Mononuclear cell (primary cell): ENCODE results near the gene TAF5. TPM values are rescaled to one million over a fixed set of nuclear protein-coding genes. Genes with fewer than 3 reads are reported as not detected.
"Not testable (repeated sequence)": the region's sequence is repeated elsewhere in the genome, so short reads cannot be mapped to it uniquely, and the experiment has no call there.

Experiments
- H3K27me3 ChIP-seq: 2 replicates; pipeline ENCODE4 v1.6.0; 2011; ENCODE audit warnings: low read length, control low read depth; ENCODE audit not compliant: insufficient read depth
- H3K4me1 ChIP-seq: 2 replicates; pipeline ENCODE4 v1.5.1; 2011; ENCODE audit warnings: mild to moderate bottlenecking, low read length, control low read depth; ENCODE audit not compliant: insufficient read depth
- H3K4me3 ChIP-seq: 2 replicates; pipeline ENCODE4 v1.5.1; 2011; ENCODE audit warnings: mild to moderate bottlenecking, low read length, moderate library complexity
- H3K9me3 ChIP-seq: 2 replicates; pipeline ENCODE4 v1.5.1; 2011; ENCODE audit warnings: low read depth, mild to moderate bottlenecking, control low read depth, low read length
- total RNA-seq: library from RNA; depleted of rRNA; stranded (reverse); fragments of >200 nt; gene quantifications from one replicate; pipeline ENCODE4 v1.2.3, GENCODE V29; 2012

TAF5 gene
- total RNA-seq, 1 donor, result 4.8 TPM

DNA sequence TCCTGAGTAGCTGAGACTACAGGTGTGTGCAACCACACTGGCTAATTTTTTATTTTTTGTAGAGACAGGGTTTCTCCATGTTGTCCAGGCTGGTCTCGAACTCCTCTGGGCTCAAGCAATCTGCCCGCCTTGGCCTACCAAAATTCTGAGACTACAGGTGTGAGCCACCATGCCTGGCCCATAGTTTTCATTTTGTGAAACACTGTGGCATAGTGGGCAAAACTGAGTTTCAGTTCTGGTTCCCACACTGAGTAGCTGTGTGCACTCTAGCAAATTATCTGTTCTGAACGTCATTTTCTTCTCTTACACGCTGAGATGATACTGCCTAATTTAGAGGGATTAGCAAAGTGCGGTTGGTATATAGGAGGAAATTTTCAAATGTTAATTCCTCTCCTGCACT, 15.0 kb downstream of the TAF5 start:
- Histone ChIP-seq H3K4me1 (no peaks in the 10 kb centered on the region), H3K27me3 (no peaks in the 10 kb centered on the region), H3K9me3 (no peaks in the 10 kb centered on the region), H3K4me3 (no peak overlapping the region)

DNA sequence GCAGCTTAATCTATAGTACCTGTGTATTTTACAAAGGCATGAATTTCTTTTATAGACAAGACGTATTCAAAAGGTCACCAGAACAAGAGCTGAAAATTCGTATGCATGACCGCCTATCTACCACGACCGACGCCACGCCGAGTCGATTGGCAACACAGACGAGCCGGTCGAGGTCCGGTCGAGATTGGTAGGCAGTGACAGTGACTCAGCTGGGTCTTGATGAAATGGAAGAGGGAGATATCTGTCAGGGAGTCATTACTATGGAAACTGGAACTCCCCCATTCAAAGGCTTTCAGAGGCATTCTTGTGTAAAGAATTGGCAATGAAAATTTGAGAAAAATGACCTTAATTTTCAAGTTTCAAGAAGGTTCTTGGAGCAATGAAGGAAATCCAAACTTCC, 26.4 kb downstream of the TAF5 start:
- H3K27me3 ChIP-seq, result no peaks in the 10 kb centered on the region
- H3K4me1 ChIP-seq, result peaks cover 38% of the 10 kb centered on the region
- no peaks in the 10 kb centered on the region for H3K9me3 ChIP-seq
- H3K4me3 ChIP-seq, result no peak overlapping the region

- no peaks in the 10 kb centered on the region for H3K9me3 ChIP-seq
- no peaks in the 10 kb centered on the region for H3K27me3 ChIP-seq
- H3K4me3 ChIP-seq, result peak overlapping the region; percentile 87
- peaks cover 44% of the 10 kb centered on the region for H3K4me1 ChIP-seq
Observed at GRCh38 chr10:103395754-103396066, 27.9 kb downstream of the TAF5 start.

GRCh38 chr10:103396067-103396788, 28.5 kb downstream of the TAF5 start, which contains the start of the genes ATP5MK and PDCD11:
Gene ATP5MK, minus strand, starts transcription at chr10:103396475. Its CDS starts 4,018 bp downstream, at chr10:103392457.
Gene PDCD11, plus strand, starts transcription at chr10:103396626. Its CDS starts 1,801 bp downstream, at chr10:103398427.
- peak within 1 kb of the TSS; percentile 87 for H3K4me3 ChIP-seq
- no peaks in the 10 kb centered on the region for H3K9me3 ChIP-seq
- H3K27me3 ChIP-seq, result no peaks in the 10 kb centered on the region
- peaks cover 44% of the 10 kb centered on the region for H3K4me1 ChIP-seq

DNA sequence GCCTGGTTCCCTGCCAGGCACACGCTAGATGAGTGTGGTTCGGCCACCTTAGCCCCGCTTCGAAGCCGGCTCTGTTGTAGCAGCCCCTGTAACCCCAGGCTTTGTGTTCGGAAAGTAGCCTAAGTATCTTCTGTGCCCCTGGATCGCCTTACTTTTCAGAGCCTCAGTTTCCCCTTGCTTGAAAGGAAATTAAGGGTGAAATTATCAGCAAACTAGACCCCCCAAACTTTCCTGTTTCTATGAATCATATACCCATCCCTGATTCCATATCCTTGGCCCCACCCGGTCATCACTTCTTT, 29.0 kb downstream of the TAF5 start:
- Histone ChIP-seq H3K27me3 (no peaks in the 10 kb centered on the region), H3K9me3 (no peaks in the 10 kb centered on the region), H3K4me1 (peaks cover 44% of the 10 kb centered on the region), H3K4me3 (peak overlapping the region; percentile 87)

DNA sequence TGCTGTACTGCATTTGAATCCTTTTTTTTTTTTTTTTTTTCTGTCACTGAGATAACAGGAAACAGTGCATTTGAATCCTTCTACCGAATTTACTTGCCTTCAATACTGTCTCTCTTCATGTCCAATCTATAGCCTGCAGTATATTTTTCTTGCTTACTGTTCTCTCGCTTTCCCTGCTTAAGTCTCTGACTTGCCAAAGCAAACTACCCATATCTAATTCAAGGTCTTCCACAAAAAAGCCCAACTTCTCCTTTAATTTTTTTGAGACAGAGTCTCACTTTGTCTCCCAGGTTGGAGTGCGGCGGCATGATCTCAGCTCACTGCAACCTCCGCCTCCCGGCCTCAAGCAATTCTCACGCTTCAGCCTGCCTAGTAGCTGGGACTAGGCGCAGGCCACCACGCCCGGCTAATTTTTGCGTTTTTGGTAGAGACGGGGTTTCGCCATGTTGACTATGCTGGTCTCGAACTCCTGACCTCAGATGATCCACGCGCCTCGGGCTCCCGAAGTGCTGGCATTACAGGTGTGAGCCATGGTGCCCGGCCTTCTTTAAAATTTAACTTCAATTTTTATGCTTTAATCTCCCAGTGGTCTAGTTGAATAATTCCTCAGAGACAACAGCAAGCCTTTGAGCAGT, 29.5 kb downstream of the TAF5 start:
- H3K4me3 ChIP-seq, result peak overlapping the region; percentile 87
- peaks cover 44% of the 10 kb centered on the region for H3K4me1 ChIP-seq
- H3K9me3 ChIP-seq, result no peaks in the 10 kb centered on the region
- H3K27me3 ChIP-seq, result no peaks in the 10 kb centered on the region

- H3K27me3 ChIP-seq, result no peaks in the 10 kb centered on the region
- no peaks in the 10 kb centered on the region for H3K4me1 ChIP-seq
- no peak overlapping the region for H3K4me3 ChIP-seq
- H3K9me3 ChIP-seq, result no peaks in the 10 kb centered on the region
Observed at GRCh38 chr10:103413564-103413963, 45.8 kb downstream of the TAF5 start.

DNA sequence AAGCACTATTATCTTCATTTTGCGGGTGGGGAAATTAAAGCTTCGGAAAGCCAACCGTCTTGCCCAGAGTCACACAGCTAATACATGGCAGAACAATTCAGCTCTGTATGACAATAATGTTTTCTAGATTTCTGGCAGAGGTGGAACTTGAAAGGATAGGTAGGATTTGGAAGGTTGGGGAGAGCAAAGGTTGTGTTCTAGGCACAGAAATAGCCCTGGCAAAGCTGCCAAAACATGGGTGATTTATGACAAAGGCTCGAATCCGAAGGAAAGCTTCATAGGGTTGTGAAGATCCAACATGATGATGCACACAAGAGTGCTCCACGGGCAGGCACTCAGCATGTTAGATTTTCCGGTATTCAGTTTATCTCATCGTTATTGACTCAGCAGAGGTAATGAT, 47.8 kb downstream of the TAF5 start:
- Histone ChIP-seq H3K9me3 (no peaks in the 10 kb centered on the region), H3K4me1 (no peaks in the 10 kb centered on the region), H3K27me3 (no peaks in the 10 kb centered on the region), H3K4me3 (no peak overlapping the region)

GRCh38 chr10:103416436-103417147, 48.8 kb downstream of the TAF5 start:
- H3K27me3 ChIP-seq, result no peaks in the 10 kb centered on the region
- no peaks in the 10 kb centered on the region for H3K9me3 ChIP-seq
- no peaks in the 10 kb centered on the region for H3K4me1 ChIP-seq
- H3K4me3 ChIP-seq, result no peak overlapping the region

DNA sequence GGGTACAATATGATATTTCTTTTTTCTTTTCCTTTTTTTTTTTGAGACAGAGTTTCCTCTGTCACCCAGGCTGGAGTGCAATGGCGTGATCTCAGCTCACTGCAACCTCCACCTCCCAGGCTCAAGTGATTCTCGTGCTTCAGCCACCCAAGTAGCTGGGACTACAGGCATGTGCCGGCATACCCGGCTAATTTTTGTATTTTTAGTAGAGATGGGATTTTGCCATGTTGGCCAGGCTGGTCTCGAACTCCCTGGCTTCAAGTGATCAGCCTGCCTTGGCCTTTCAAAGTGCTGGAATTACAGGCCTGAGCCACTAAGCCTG, 49.3 kb downstream of the TAF5 start:
- not testable (repeated sequence) for H3K4me3 ChIP-seq, H3K4me1 ChIP-seq, H3K9me3 ChIP-seq, H3K27me3 ChIP-seq

GRCh38 chr10:103417601-103418000, 49.8 kb downstream of the TAF5 start:
- H3K27me3 ChIP-seq, result no peaks in the 10 kb centered on the region
- no peaks in the 10 kb centered on the region for H3K9me3 ChIP-seq
- no peaks in the 10 kb centered on the region for H3K4me1 ChIP-seq
- no peak overlapping the region for H3K4me3 ChIP-seq

- no peaks in the 10 kb centered on the region for H3K27me3 ChIP-seq
- H3K4me1 ChIP-seq, result no peaks in the 10 kb centered on the region
- no peak overlapping the region for H3K4me3 ChIP-seq
- no peaks in the 10 kb centered on the region for H3K9me3 ChIP-seq
Observed at GRCh38 chr10:103419101-103419500, 51.3 kb downstream of the TAF5 start.

- H3K4me3 ChIP-seq, result no peak overlapping the region
- H3K9me3 ChIP-seq, result no peaks in the 10 kb centered on the region
- no peaks in the 10 kb centered on the region for H3K27me3 ChIP-seq
- H3K4me1 ChIP-seq, result no peaks in the 10 kb centered on the region
Observed at GRCh38 chr10:103423748-103424147, 56.0 kb downstream of the TAF5 start.

DNA sequence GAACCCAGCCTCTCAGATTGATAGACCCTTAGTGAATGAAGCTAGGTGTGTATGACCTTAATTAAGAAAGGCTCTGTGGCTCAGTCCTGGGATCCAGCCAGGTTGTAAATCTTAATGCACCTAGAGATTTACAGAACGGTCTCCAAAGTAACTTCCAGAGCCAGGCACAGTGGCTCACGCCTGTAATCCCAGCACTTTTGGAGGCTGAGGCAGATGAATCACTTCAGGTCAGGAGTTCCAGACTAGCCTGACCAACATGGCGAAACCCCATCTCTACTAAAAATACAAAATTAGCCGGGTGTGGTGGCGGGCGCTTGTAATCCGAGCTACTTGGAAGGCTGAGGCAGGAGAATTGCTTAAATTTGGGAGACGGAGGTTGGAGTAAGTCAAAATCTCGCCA, 60.1 kb downstream of the TAF5 start:
- no peak overlapping the region for H3K4me3 ChIP-seq
- no peaks in the 10 kb centered on the region for H3K27me3 ChIP-seq
- H3K9me3 ChIP-seq, result no peaks in the 10 kb centered on the region
- peaks cover 9% of the 10 kb centered on the region for H3K4me1 ChIP-seq

GRCh38 chr10:103428989-103429643, 61.3 kb downstream of the TAF5 start:
- Histone ChIP-seq H3K27me3 (no peaks in the 10 kb centered on the region), H3K4me1 (peaks cover 17% of the 10 kb centered on the region), H3K4me3 (no peak overlapping the region), H3K9me3 (no peaks in the 10 kb centered on the region)
